Erythroblast (primary cell): ENCODE measurements around the gene CPNE8.

Experiments used
- GATA1 ChIP-seq: IDR thresholded peaks from 2 replicates; pipeline ENCODE4 v1.6.1; 2011; ENCODE audit warnings: low read depth, mild to moderate bottlenecking, control low read depth, low read length, moderate library complexity
- POLR2A ChIP-seq: IDR thresholded peaks from 2 replicates; pipeline ENCODE4 v1.6.1; 2011; ENCODE audit warnings: mild to moderate bottlenecking, low read length

GRCh38 chr12:38689195-38689594 lies 216.2 kb downstream of the CPNE8 start:
- TF ChIP-seq POLR2A: no peak
- no peak for TF ChIP-seq GATA1
